ELR (cell line): ENCODE data around the gene WDR35.
"Not testable (repeated sequence)": the region's sequence is repeated elsewhere in the genome, so short reads cannot be mapped to it uniquely, and the experiment has no call there.

ENCODE experiments used
- DNase-seq: peaks from one replicate; pipeline ENCODE4 v3.0.0-alpha.2; 2015; ENCODE audit warnings: low read depth

The WDR35 gene

DNA sequence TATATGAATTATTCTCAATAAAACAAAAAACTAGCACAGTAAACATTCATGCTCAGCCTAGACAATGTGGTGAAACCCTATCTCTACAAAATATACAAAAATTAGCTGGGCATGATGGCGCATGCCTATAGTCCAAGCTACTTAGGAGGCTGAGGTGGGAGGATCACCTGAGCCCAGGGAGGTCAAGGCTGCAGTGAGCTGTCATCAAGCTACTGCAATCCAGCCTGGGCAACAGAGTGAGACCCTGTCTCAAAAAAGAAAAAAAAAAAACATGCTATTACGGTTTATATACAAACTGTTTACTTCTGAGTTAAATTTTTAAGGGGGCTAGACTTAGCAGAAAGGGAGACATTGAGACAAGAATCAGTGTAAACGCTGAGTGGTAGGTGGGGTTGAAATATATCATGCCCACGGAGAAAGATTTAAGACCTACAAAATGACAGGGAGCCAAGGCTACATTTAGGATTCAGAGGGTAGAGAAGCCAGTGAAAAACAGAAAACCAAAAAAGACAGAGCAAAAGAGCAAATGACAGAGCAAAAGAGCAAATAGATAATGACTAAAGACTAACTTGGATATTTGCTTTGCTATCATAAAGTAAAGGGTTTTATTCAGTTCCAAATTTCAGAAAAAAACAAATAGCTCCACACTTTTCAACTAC lies 95.6 kb downstream of the WDR35 start:
- DNase-seq, result no peak

DNA sequence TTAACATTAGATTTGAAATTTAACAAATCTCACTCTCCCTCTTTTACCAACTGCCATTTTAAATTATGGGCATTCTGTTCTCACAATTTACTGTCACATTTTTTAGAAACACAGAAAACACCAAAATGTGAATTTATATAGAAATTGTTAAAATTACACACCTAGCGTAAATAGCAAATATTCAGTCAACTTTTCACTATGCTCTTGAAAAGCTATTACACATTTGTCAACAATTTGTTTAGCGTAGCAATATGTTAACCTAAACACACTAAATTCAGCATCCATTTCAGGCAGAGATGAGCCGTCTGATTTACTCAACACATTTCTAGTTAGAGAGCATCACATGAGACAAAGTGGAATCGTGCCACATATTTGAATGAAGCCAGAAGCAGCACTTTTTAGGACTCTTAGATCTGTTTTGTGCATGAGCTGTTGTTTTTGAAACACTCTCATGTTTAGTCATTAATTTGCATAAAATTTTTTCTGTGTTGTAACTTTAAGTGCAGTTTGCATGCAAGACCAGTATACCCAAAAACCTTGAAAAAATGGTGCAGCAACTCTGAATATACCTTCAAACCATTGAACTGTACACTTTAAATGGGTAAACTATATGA lies 96.3 kb downstream of the WDR35 start:
- peak; percentile 69 for DNase-seq

DNA sequence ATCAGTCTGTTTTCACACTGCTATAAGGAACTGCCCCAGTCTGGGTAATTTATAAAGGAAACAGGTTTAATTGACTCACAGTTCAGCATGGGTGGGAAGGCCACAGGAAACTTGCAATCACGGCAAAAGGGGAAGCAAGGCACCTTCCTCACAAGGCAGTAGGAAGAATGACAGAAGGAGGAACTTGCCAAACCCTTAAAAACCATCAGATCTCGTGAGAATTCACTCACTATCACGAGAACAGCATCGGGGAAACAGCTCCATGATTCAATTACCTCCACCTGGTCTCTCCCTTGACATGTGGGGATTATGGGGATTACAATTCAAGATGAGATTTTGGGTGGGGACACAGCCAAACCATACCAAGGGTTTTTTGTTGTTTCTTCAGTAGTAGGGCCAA lies 97.9 kb downstream of the WDR35 start:
- not testable (repeated sequence) for DNase-seq

DNA sequence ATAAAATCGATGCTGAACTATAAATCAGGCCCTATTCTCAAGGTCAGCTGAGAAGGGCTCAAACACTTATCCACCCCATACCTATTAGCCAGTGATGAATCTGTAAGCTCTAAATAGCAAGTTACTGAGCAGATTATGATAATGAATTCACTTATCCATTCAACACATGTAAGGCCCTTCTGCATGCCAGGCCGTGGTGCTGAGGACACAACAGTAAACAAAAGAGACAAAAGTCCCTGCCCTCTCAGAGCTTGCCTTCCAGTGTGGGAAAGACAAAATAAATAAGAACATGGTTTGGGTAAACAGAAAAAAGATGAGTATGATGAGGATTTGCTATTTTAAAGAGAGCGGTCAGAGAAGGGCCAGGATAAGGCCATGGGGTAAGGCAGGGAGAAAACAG lies 99.8 kb downstream of the WDR35 start:
- no peak for DNase-seq

GRCh38 chr2:19888831-19889230 lies 101.1 kb downstream of the WDR35 start:
- DNase-seq, result no peak

- DNase-seq, result no peak
Observed at GRCh38 chr2:19887510-19887909, 102.4 kb downstream of the WDR35 start.

- peak; percentile 13 for DNase-seq
Observed at GRCh38 chr2:19886261-19886660, 103.6 kb downstream of the WDR35 start.

DNA sequence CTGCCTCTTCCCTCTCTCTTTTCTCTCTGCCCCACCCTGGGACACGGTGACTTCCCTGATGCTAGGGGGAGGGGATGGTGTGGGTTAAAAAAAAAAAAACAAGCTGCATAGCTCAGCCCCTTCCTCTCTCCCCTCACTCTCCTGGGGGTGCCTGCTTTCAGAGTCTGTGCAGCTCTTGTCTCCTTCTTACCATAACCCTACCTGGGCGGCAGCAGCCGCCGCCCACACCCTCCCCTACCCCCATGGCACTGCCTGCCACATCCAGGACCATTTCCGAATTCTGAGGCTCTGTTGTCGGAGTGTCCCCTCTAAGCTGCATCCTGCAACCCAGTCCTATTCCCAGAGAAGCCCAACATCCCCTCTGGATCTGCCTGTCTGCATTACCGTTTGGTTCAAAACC lies 104.1 kb downstream of the WDR35 start:
- DNase-seq, result no peak

- no peak for DNase-seq
Observed at GRCh38 chr2:19883971-19884720, 105.8 kb downstream of the WDR35 start.

GRCh38 chr2:19883486-19883885 lies 106.4 kb downstream of the WDR35 start:
- DNase-seq, result no peak

DNA sequence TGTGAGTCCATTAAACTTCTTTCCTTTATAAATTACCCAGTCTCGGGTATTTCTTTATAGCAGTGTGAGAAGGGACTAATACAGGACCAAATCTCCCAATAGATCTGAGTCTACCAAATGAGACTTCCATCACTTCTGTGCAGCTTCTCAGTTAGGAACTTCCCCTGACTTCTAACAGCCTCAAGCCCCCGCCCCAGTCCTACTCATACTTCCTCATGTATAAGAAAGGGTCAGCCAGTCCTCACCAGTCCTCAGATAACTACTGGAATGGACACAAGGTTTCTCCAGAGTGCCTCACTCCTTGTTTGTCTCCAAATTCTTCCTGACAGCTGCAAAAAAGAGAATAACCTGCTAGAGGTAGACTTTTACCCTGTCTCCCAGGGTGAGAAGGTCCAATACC lies 107.6 kb downstream of the WDR35 start:
- no peak for DNase-seq

DNA sequence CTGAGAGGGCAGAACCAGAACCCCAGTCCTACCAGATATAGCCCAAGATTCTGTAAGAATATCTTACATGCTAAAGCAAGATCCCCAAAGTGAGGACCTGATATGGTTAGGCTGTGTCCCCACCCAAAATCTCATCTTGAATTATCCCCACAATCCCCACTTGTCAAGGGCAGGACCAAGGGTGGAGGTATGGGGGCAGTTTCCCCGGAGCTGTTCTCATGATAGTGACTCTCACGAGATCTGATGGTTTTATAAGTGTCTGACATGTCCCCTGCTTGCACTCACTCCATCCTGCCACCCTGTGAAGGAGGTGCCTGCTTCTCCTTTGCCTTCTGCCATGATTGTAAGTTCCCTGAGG lies 108.0 kb downstream of the WDR35 start:
- no peak for DNase-seq

DNA sequence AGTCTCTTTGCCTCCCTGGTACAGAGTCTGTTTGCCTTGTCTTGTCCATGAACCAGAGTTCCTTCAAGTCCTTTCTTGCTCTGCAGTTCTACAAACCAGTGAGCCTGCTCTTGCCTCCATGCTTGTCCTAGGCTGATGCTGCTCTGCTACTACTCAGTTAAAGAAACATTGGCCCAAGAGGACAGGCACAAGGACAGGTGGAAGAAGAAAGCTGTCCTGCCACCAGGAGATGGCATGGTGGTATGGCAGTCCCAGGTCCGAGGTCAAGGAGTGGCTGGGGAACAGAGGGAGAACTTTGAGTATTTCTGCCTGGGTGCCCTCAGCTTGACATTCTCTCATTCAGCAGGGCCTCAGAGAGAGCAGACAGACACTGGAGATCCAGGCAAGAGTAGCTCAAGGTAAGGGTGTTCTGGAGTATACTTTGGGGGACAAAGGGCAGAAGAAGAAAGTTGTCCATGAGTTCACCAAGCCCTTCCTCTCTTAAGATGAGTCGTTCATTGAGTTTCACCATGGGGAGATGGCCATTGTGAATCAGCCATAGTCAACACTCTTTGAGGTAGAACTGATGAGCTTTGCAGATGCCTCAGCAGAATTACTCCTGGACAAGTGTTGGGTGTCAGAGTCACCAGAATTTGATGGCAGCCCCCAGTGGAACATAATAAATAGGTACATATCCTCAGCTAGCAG lies 108.5 kb downstream of the WDR35 start:
- no peak for DNase-seq

DNA sequence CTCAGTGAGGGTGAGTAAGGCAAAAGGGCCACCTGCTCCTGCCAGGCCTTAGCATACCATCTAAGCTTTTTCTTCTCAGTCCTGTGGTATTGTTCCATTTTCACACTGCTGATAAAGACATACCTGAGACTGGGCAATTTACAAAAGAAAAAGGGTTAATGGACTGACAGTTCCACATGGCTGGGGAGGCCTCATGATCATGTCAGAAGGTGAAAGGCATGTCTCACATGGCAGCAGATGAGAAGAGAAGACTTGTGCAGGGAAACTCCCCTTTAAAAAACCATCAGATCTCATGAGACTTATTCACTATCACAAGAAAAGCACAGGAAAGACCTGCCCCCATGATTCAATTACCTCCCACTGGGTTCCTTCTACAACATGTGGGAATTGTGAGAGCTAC lies 109.7 kb downstream of the WDR35 start:
- DNase-seq, result not testable (repeated sequence)

- DNase-seq, result no peak
Observed at GRCh38 chr2:19879120-19879519, 110.8 kb downstream of the WDR35 start.

- no peak for DNase-seq
Observed at GRCh38 chr2:19878268-19879046, 111.4 kb downstream of the WDR35 start.

DNA sequence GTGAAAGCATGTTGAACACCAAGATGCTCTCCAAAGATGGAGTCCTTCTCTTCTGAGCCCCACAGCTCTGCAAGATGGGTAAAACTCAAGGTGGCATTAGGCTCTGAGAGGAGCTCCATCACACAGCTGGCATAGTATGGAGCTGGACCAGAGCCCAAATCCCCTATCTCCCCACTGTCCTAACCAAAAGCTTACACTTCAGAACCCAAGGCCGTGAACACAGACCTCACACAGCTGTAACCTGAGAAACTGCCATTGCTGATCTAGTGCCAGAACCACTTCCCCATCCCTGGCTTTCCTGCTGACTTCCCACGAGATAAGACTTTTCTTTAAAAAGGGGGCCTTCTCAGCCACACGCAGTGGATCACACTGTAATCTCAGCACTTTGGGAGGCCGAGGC lies 113.2 kb downstream of the WDR35 start:
- DNase-seq, result no peak

GRCh38 chr2:19875280-19875679 lies 114.6 kb downstream of the WDR35 start:
- DNase-seq, result no peak

DNA sequence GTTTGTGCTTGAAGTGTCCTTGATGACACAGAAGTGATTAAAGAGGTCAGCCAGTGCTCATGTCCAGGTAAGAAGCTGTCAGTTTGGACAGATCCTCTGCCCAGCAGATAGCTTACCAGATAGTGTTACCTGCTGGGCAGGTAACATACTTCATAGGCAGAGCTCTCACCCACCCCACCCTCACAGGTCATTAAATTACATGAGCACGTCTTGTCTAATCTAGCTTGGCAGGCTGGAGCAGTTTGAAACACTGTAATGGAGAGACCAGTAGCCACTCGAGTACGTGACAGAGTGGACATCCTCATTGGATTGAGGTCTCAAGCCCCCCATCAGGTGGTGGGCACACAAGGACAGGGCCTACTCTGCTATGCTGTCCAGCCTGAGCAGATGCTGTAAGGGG lies 115.2 kb downstream of the WDR35 start:
- no peak for DNase-seq

GRCh38 chr2:19873014-19873413 lies 116.9 kb downstream of the WDR35 start:
- DNase-seq, result no peak

GRCh38 chr2:19872302-19872701 lies 117.6 kb downstream of the WDR35 start:
- no peak for DNase-seq

- no peak for DNase-seq
Observed at GRCh38 chr2:19871836-19872235, 118.1 kb downstream of the WDR35 start.
